ENCODE measurements around the gene GLYR1. TPM values are rescaled to one million over a fixed set of nuclear protein-coding genes. Genes with fewer than 3 reads are reported as not detected.

GLYR1 gene
- total RNA-seq, 4 donors from 2014 or later, result 57.5 to 168 (median 66.9) TPM

DNA sequence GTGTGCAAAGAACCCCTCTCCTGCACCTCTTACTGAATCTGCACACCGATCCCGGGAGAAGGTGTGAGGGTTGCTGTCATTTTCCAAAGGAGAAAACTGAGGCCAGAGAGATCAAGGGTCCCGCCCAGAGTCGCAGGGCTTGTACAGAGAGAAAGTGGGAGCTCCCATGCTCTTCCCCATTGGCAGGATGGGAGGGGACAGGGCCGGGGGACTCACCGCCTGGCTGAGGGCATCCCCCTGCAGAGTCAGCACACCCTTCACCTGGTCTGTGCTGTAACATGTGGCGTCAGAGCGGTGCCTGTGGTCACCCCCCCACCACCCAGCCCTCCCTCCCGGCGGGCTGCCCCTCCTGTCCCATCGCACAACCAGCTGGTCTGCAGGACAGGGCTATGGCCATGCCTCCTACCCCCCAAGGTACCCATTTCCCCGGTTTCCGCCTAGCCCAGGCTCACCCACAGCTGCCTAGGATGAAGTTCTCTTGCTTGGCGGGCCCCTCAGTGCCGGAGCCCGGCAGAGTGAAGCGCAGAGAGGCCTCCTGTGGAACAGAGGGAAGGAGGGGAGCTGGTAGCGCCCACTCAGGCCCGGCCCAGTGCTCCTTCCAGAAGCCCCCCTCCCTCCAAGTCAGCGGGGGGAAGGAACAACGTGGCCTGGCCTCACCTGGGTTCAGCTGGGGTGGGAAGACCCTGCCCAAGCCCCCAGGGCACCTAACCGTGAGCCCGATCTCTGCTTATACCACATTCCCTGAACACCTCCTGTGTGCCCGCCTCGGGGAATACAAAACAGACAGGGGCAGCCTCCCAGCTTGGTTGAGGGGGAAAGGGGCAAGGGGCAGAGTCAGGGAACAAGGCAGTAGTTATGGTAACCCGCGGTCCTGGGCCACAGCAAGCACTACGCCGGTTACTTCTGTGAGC lies 45.8 kb downstream of the GLYR1 start:
- H3K27me3 ChIP-seq, result no peaks in the 10 kb centered on the region
- peak overlapping the region; percentile 72 to 96 (median 82) for H3K4me3 ChIP-seq
- H3K36me3 ChIP-seq, result peaks cover 0 to 41% (median 0%) of the 10 kb centered on the region in 3 donors
- no peaks in the 10 kb centered on the region for H3K9me3 ChIP-seq
- H3K4me1 ChIP-seq, result peaks cover 6 to 25% (median 8%) of the 10 kb centered on the region in 4 donors
- no peak for DNase-seq
- TF ChIP-seq, protein P1, sequence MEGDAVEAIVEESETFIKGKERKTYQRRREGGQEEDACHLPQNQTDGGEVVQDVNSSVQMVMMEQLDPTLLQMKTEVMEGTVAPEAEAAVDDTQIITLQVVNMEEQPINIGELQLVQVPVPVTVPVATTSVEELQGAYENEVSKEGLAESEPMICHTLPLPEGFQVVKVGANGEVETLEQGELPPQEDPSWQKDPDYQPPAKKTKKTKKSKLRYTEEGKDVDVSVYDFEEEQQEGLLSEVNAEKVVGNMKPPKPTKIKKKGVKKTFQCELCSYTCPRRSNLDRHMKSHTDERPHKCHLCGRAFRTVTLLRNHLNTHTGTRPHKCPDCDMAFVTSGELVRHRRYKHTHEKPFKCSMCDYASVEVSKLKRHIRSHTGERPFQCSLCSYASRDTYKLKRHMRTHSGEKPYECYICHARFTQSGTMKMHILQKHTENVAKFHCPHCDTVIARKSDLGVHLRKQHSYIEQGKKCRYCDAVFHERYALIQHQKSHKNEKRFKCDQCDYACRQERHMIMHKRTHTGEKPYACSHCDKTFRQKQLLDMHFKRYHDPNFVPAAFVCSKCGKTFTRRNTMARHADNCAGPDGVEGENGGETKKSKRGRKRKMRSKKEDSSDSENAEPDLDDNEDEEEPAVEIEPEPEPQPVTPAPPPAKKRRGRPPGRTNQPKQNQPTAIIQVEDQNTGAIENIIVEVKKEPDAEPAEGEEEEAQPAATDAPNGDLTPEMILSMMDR (IDR thresholded peaks at IDR 0.05), result no peak
- TF ChIP-seq POLR2A (IDR thresholded peaks at IDR 0.05), result no peak
- H3K27ac ChIP-seq, result peak overlapping the region; percentile 81 to 99 (median 92)

DNA sequence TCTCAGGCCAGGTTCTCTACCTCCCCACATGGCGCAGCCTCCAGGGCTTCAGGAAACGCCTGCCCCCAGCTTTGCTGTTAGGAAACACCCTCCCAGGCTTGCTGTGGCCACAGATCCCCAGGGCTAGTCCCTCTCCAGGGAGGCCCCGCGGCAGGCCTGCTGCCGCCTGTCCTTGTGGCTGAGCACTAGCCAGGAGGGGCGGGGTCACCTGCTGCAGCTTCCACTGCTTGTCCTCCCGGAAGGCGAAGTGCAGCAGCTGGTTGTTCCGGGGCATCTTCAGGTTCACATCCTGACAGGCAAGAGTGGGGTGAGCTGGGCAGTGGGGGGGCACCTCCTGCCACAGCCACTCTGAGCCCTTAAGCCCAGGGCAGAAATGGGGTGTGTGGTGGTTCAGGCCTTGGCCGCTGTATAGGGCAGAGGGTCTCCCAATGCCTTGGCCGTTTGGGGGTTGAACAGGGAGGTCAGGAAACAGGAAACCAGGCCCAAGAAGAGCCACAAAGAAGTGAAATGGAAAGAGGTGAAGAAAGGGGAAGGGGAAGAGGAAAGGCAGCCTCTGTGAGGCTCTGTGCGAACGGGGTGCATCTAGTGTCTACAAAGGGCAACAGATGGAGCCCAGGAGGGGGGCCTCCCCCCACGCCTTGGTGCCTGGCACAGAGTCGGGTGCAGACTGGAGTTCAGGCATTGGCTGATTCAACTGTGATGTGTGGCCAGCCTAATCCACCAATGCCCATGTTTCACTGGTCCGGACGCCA lies 46.6 kb downstream of the GLYR1 start:
- H3K4me3 ChIP-seq, result peak overlapping the region in 1 of 4 donors; percentile 77
- H3K27me3 ChIP-seq, result no peaks in the 10 kb centered on the region
- peaks cover 6 to 25% (median 8%) of the 10 kb centered on the region in 4 donors for H3K4me1 ChIP-seq
- no peaks in the 10 kb centered on the region for H3K9me3 ChIP-seq
- DNase-seq, result peak; percentile 29 to 84 (median 82)
- H3K27ac ChIP-seq, result peak overlapping the region in 3 of 4 donors; percentile 18 to 99 (median 89)
- peaks cover 0 to 36% (median 0%) of the 10 kb centered on the region in 3 donors for H3K36me3 ChIP-seq
- TF ChIP-seq POLR2A (IDR thresholded peaks at IDR 0.05), result peak in 1 of 2 donors; percentile 21
- TF ChIP-seq, protein P1 (IDR thresholded peaks at IDR 0.05), result no peak

DNA sequence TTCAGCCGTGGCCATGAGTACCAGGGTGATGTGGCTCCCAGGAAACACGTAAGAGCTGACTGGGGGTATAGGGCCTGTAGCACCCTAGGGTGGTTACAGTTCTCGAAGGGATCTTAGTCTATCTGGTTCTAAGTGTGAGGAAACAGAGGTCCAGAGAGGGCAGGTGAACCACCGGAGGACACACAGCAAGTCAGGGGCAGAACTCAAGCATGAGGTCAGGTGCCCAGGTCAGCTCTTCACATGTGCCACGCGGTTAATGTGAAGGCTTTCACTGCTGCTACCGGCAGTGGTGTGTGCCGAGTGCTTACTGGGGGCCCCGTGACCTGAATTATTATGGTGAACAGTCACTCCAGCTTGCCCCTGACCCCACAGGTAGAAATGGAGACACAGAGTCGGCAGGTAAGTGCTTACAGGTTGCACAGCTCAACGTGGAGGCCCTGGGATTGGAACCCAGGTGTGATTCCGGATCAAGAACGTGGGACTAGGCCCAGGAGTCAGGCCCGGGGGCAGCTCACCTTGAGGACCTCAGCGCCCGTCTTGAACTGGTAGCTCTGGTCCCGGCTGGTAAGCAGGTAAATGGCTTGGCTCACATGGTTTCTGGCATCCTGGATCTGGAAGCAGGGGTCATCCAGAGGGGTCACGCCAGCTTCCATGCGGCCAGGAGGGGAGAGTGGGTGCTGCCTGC lies 47.8 kb downstream of the GLYR1 start:
- H3K27me3 ChIP-seq, result no peaks in the 10 kb centered on the region
- H3K4me3 ChIP-seq, result no peak overlapping the region
- H3K27ac ChIP-seq, result peak overlapping the region in 1 of 4 donors; percentile 11
- peaks cover 6 to 25% (median 8%) of the 10 kb centered on the region in 4 donors for H3K4me1 ChIP-seq
- no peak for DNase-seq
- H3K36me3 ChIP-seq, result peaks cover 0 to 26% (median 0%) of the 10 kb centered on the region in 3 donors
- no peaks in the 10 kb centered on the region for H3K9me3 ChIP-seq
- no peak for TF ChIP-seq POLR2A (IDR thresholded peaks at IDR 0.05)
- TF ChIP-seq, protein P1 (IDR thresholded peaks at IDR 0.05), result no peak

DNA sequence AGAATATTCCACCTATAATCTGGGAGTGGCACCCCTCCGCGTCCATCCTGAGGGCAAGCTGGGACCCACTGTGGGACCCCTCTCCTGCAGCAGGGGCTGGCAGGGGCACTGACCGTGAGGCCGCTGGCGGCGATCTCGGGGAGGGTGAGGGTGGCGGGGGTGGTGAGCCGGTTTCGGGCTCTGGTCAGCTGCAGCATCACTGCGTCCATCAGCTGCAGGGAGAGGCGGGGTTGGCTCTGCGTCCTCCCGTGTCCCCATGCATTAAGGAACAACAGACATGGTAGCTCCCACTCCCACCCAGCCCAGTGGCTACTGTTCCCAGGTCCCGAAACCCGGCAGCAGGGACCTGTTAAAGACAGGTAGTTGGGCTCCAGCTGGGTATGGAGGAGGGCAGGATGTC lies 48.6 kb downstream of the GLYR1 start:
- no peaks in the 10 kb centered on the region for H3K9me3 ChIP-seq
- no peak overlapping the region for H3K27ac ChIP-seq
- no peak overlapping the region for H3K4me3 ChIP-seq
- DNase-seq, result no peak
- H3K4me1 ChIP-seq, result peaks cover 6 to 25% (median 8%) of the 10 kb centered on the region in 4 donors
- TF ChIP-seq, protein P1 (IDR thresholded peaks at IDR 0.05), result no peak
- no peak for TF ChIP-seq POLR2A (IDR thresholded peaks at IDR 0.05)
- H3K27me3 ChIP-seq, result no peaks in the 10 kb centered on the region
- peaks cover 0 to 25% (median 0%) of the 10 kb centered on the region in 3 donors for H3K36me3 ChIP-seq

DNA sequence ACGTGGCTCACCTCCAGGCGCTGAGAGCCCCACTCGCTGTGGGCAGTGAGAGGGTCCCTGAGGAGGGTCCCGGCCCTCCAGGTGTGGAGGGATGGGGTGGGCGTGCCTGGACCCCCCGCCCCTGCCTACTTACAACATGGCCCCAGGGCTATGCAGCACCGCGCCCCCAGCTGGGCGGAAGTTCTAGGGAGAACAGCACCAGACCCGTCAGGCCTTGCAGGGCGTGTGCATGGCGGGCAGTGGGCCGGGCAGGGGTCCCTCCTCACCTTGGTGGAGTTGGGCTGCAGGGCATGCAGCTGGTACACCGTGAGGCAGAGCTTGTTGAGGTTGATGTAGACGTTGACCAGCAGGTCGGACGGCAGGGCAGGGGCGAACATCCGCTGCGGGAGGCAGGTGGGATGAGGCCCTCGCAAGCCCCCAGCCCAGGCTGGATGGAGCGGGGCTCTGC lies 49.3 kb downstream of the GLYR1 start:
- TF ChIP-seq POLR2A (IDR thresholded peaks at IDR 0.05), result no peak
- TF ChIP-seq, protein P1 (IDR thresholded peaks at IDR 0.05), result no peak
- Histone ChIP-seq H3K27me3 (no peaks in the 10 kb centered on the region), H3K4me1 (peaks cover 6 to 24% (median 8%) of the 10 kb centered on the region in 4 donors), H3K9me3 (no peaks in the 10 kb centered on the region), H3K4me3 (no peak overlapping the region), H3K36me3 (peaks cover 0 to 25% (median 0%) of the 10 kb centered on the region in 3 donors), H3K27ac (peak overlapping the region in 2 of 4 donors; percentile 23 to 25)
- DNase-seq, result no peak

Data from Peyer's patch (tissue), 4 donors.